Ovary (tissue), 3 donors: ENCODE results near the gene ECHDC1.

Source experiments
- CTCF ChIP-seq, 3 donors: fragments of 450-650 bp in 2 of 3; fragments of 200-600 bp in 1 of 3; IDR thresholded peaks; one replicate each; pipeline versions ENCODE4 v1.5.1 to v1.8.0; 2016 to 2022; ENCODE audit warnings: antibody characterized with exemption in 3 of 3, mild to moderate bottlenecking in 1 of 3
- EP300 ChIP-seq: sonication (generic); formaldehyde crosslinking; IDR thresholded peaks from one replicate; pipeline ENCODE4 v1.6.1; 2017; ENCODE audit warnings: antibody characterized with exemption
- POLR2A ChIP-seq: fragments of 450-650 bp; IDR thresholded peaks from one replicate; pipeline ENCODE4 v1.6.1; 2017; ENCODE audit warnings: antibody characterized with exemption, mild to moderate bottlenecking, moderate library complexity
- donor health status: DM: no; HTN: no; CAD: no.

- TF ChIP-seq CTCF (IDR thresholded peaks at IDR 0.05) (no peak), POLR2A (no peak), EP300 (no peak)
Measured at GRCh38 chr6:127367023-127367375, 23.6 kb upstream of the ECHDC1 start.
